HL-60 (cell line): ENCODE measurements around the gene LGR6.

Experiments used
- DNase-seq, 2 experiments: peaks; one replicate each; pipeline ENCODE4 v3.0.0-alpha.2; 2010 to 2020; ENCODE audit warnings: low read depth in 1 of 2, low spot score in 1 of 2
- H3K27ac ChIP-seq: fragments of 250-450 bp; sonication (Bioruptor Pico); replicated peaks from 2 replicates; pipeline ENCODE4 v1.5.1; 2020; ENCODE audit warnings: mild to moderate bottlenecking, moderate library complexity
- H3K27me3 ChIP-seq: fragments of 250-450 bp; sonication (Bioruptor Pico); 2 replicates; pipeline ENCODE4 v1.5.1; 2021; ENCODE audit warnings: mild to moderate bottlenecking, moderate library complexity; ENCODE audit not compliant: insufficient read depth, poor library complexity, severe bottlenecking
- H3K4me3 ChIP-seq: replicated peaks from 2 replicates; pipeline ENCODE4 v1.5.1; 2011; ENCODE audit warnings: mild to moderate bottlenecking, control low read depth, low read length; ENCODE audit not compliant: insufficient read depth
- GABPA ChIP-seq: IDR thresholded peaks from 2 replicates; pipeline ENCODE4 v1.6.1; 2012; ENCODE audit warnings: low read depth
- POLR2AphosphoS5 ChIP-seq: IDR thresholded peaks from 2 replicates; pipeline ENCODE4 v1.6.1; 2012; ENCODE audit warnings: low read depth
- SPI1 ChIP-seq: IDR thresholded peaks from 2 replicates; pipeline ENCODE4 v1.6.1; 2012; ENCODE audit warnings: low read depth, mild to moderate bottlenecking, borderline replicate concordance
- TF ChIP-seq, protein P1 (sequence below): IDR thresholded peaks from 2 replicates; pipeline ENCODE4 v1.6.1; 2012; ENCODE audit warnings: low read depth; ENCODE audit not compliant: insufficient replicate concordance
- TF ChIP-seq, protein P2 (sequence below): IDR thresholded peaks from one replicate; pipeline ENCODE4 v1.5.1; 2011; ENCODE audit warnings: low read length, control low read depth, inconsistent platforms; ENCODE audit not compliant: insufficient read depth

The LGR6 gene

GRCh38 chr1:202291001-202291400 is 97.4 kb downstream of the LGR6 start:
- H3K27me3 ChIP-seq: peaks cover 12% of the 10 kb centered on the region
- DNase-seq: no peak
- H3K27ac ChIP-seq: no peak overlapping the region
- TF ChIP-seq, protein P1, sequence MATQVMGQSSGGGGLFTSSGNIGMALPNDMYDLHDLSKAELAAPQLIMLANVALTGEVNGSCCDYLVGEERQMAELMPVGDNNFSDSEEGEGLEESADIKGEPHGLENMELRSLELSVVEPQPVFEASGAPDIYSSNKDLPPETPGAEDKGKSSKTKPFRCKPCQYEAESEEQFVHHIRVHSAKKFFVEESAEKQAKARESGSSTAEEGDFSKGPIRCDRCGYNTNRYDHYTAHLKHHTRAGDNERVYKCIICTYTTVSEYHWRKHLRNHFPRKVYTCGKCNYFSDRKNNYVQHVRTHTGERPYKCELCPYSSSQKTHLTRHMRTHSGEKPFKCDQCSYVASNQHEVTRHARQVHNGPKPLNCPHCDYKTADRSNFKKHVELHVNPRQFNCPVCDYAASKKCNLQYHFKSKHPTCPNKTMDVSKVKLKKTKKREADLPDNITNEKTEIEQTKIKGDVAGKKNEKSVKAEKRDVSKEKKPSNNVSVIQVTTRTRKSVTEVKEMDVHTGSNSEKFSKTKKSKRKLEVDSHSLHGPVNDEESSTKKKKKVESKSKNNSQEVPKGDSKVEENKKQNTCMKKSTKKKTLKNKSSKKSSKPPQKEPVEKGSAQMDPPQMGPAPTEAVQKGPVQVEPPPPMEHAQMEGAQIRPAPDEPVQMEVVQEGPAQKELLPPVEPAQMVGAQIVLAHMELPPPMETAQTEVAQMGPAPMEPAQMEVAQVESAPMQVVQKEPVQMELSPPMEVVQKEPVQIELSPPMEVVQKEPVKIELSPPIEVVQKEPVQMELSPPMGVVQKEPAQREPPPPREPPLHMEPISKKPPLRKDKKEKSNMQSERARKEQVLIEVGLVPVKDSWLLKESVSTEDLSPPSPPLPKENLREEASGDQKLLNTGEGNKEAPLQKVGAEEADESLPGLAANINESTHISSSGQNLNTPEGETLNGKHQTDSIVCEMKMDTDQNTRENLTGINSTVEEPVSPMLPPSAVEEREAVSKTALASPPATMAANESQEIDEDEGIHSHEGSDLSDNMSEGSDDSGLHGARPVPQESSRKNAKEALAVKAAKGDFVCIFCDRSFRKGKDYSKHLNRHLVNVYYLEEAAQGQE: no peak
- TF ChIP-seq, protein P2, sequence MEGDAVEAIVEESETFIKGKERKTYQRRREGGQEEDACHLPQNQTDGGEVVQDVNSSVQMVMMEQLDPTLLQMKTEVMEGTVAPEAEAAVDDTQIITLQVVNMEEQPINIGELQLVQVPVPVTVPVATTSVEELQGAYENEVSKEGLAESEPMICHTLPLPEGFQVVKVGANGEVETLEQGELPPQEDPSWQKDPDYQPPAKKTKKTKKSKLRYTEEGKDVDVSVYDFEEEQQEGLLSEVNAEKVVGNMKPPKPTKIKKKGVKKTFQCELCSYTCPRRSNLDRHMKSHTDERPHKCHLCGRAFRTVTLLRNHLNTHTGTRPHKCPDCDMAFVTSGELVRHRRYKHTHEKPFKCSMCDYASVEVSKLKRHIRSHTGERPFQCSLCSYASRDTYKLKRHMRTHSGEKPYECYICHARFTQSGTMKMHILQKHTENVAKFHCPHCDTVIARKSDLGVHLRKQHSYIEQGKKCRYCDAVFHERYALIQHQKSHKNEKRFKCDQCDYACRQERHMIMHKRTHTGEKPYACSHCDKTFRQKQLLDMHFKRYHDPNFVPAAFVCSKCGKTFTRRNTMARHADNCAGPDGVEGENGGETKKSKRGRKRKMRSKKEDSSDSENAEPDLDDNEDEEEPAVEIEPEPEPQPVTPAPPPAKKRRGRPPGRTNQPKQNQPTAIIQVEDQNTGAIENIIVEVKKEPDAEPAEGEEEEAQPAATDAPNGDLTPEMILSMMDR: no peak
- TF ChIP-seq SPI1 (no peak), POLR2AphosphoS5 (no peak), GABPA (no peak)
- H3K4me3 ChIP-seq: no peak overlapping the region

DNA sequence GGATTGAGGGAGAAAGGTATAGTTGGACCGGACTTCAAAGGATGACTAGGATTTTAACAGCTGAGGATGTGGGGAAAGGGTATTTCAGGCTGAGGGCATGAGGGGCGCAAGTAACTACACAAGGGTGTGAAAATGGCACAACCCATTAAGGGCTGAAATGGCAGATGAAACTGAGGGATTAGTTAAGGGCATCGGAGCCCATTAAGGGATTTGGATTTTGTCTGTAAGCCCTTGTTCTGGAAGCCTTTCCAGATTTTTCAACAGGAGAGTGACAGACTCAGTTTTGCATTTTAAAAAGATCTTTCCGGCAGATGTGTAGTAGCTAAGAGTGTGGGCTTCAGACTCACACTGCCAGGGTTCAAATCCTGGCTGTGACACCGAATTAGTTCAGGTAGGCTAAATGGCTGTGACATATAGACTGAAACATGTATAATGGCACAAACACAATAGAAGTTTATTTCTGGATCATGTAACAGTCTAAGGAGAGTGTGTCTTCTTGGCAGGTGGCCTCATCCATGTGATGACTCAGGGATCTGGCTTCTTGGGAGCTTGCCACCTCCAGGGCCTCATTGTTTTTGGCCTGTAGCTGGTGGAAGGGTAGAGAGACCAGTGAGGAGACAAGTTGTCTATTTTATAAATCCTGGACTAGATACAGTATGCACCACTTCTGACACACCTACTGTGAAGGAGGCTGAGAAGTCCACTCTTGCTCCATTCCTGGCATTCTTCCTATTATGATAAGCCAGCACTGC is 98.5 kb downstream of the LGR6 start:
- TF ChIP-seq SPI1 (no peak), GABPA (no peak), POLR2AphosphoS5 (no peak)
- TF ChIP-seq, protein P2: no peak
- TF ChIP-seq, protein P1: no peak
- no peak overlapping the region for H3K27ac ChIP-seq
- DNase-seq: no peak
- H3K27me3 ChIP-seq: peaks cover 15% of the 10 kb centered on the region
- H3K4me3 ChIP-seq: no peak overlapping the region

GRCh38 chr1:202292773-202293172 is 99.2 kb downstream of the LGR6 start:
- no peak overlapping the region for H3K27ac ChIP-seq
- no peak for DNase-seq
- peaks cover 16% of the 10 kb centered on the region for H3K27me3 ChIP-seq
- TF ChIP-seq GABPA: no peak
- TF ChIP-seq SPI1: no peak
- no peak for TF ChIP-seq POLR2AphosphoS5
- TF ChIP-seq, protein P1: no peak
- TF ChIP-seq, protein P2: no peak
- no peak overlapping the region for H3K4me3 ChIP-seq
